Measurements from ENCODE around the gene KBTBD12.
"Not testable (repeated sequence)": the region's sequence is repeated elsewhere in the genome, so short reads cannot be mapped to it uniquely, and the experiment has no call there.

Gene KBTBD12

DNA sequence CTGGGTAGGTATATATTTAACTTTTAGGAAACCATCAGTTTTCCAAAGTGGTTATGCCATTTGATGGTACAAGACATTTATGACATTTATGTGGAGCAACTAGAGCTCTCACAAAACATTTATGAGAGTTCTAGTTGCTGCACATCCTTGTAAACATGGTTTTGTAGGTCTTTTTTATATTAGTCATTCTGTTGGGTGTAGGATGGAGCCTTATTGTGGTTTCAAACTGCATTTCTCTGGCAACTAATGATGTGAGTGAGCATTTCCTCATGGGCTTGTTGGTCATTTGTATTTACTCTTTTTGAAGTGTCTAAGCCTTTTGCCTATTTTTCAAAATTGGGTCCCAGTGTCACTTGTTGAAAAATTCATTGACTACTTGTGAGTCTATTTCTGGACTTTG is 47.0 kb upstream of the KBTBD12 start:
- Histone ChIP-seq H3K36me3 (ENCODE audit: insufficient read depth, low read length) (no peaks in the 10 kb centered on the region), H3K4me1 (ENCODE audit: insufficient read depth, low read length) (no peaks in the 10 kb centered on the region), H3K4me3 (ENCODE audit: low read depth in 1 of 2, low read length in 2 of 2) (no peak overlapping the region), H3K9me3 (ENCODE audit: insufficient read depth, low read length, severe bottlenecking) (no peaks in the 10 kb centered on the region), H3K27me3 (ENCODE audit: insufficient read depth, low read length, poor library complexity) (peaks cover 7% of the 10 kb centered on the region), H3K9ac (ENCODE audit: low read depth, low read length) (no peak overlapping the region), H3K4me2 (ENCODE audit: insufficient read depth, low read length) (no peak overlapping the region), H3K79me2 (ENCODE audit: insufficient read depth, low read length) (no peaks in the 10 kb centered on the region), H2AFZ (ENCODE audit: low read depth, low read length) (no peak overlapping the region), H4K20me1 (ENCODE audit: insufficient read depth, low read length) (no peaks in the 10 kb centered on the region), H3K27ac (ENCODE audit: low read length) (no peak overlapping the region)
- TF ChIP-seq EZH2 (IDR thresholded peaks at IDR 0.05; ENCODE audit: borderline replicate concordance, low read depth, low read length, severe bottlenecking), result no peak
- TF ChIP-seq, protein P1, sequence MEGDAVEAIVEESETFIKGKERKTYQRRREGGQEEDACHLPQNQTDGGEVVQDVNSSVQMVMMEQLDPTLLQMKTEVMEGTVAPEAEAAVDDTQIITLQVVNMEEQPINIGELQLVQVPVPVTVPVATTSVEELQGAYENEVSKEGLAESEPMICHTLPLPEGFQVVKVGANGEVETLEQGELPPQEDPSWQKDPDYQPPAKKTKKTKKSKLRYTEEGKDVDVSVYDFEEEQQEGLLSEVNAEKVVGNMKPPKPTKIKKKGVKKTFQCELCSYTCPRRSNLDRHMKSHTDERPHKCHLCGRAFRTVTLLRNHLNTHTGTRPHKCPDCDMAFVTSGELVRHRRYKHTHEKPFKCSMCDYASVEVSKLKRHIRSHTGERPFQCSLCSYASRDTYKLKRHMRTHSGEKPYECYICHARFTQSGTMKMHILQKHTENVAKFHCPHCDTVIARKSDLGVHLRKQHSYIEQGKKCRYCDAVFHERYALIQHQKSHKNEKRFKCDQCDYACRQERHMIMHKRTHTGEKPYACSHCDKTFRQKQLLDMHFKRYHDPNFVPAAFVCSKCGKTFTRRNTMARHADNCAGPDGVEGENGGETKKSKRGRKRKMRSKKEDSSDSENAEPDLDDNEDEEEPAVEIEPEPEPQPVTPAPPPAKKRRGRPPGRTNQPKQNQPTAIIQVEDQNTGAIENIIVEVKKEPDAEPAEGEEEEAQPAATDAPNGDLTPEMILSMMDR (IDR thresholded peaks at IDR 0.05; ENCODE audit: borderline replicate concordance, extremely low read depth, low read length, poor library complexity, severe bottlenecking), result no peak
- ATAC-seq (ENCODE audit: insufficient read depth, low read depth) (no peak), DNase-seq (no peak)

GRCh38 chr3:127870156-127870555 is 44.9 kb upstream of the KBTBD12 start:
- Histone ChIP-seq H3K36me3 (ENCODE audit: insufficient read depth, low read length) (no peaks in the 10 kb centered on the region), H3K27ac (ENCODE audit: low read length) (no peak overlapping the region), H3K9me3 (ENCODE audit: insufficient read depth, low read length, severe bottlenecking) (no peaks in the 10 kb centered on the region), H3K9ac (ENCODE audit: low read depth, low read length) (no peak overlapping the region), H3K27me3 (ENCODE audit: insufficient read depth, low read length, poor library complexity) (peaks cover 7% of the 10 kb centered on the region), H3K4me1 (ENCODE audit: insufficient read depth, low read length) (no peaks in the 10 kb centered on the region), H4K20me1 (ENCODE audit: insufficient read depth, low read length) (no peaks in the 10 kb centered on the region), H3K79me2 (ENCODE audit: insufficient read depth, low read length) (no peaks in the 10 kb centered on the region), H2AFZ (ENCODE audit: low read depth, low read length) (no peak overlapping the region), H3K4me2 (ENCODE audit: insufficient read depth, low read length) (no peak overlapping the region), H3K4me3 (ENCODE audit: low read depth in 1 of 2, low read length in 2 of 2) (no peak overlapping the region)
- TF ChIP-seq EZH2 (IDR thresholded peaks at IDR 0.05; ENCODE audit: borderline replicate concordance, low read depth, low read length, severe bottlenecking), result no peak
- TF ChIP-seq, protein P1 (IDR thresholded peaks at IDR 0.05; ENCODE audit: borderline replicate concordance, extremely low read depth, low read length, poor library complexity, severe bottlenecking), result no peak
- DNase-seq (no peak), ATAC-seq (ENCODE audit: insufficient read depth, low read depth) (no peak)

- not testable (repeated sequence) for ATAC-seq (ENCODE audit: insufficient read depth, low read depth); H2AFZ ChIP-seq (ENCODE audit: low read depth, low read length); H4K20me1 ChIP-seq (ENCODE audit: insufficient read depth, low read length); H3K4me2 ChIP-seq (ENCODE audit: insufficient read depth, low read length); H3K4me3 ChIP-seq (ENCODE audit: low read depth in 1 of 2, low read length in 2 of 2); H3K9me3 ChIP-seq (ENCODE audit: insufficient read depth, low read length, severe bottlenecking); H3K36me3 ChIP-seq (ENCODE audit: insufficient read depth, low read length); H3K27me3 ChIP-seq (ENCODE audit: insufficient read depth, low read length, poor library complexity); H3K79me2 ChIP-seq (ENCODE audit: insufficient read depth, low read length); H3K9ac ChIP-seq (ENCODE audit: low read depth, low read length); DNase-seq; H3K4me1 ChIP-seq (ENCODE audit: insufficient read depth, low read length); H3K27ac ChIP-seq (ENCODE audit: low read length)
Observed at GRCh38 chr3:127874097-127874496, 40.9 kb upstream of the KBTBD12 start.

GRCh38 chr3:127881586-127881985 is 33.4 kb upstream of the KBTBD12 start:
- no peaks in the 10 kb centered on the region for H3K36me3 ChIP-seq (ENCODE audit: insufficient read depth, low read length)
- H3K4me3 ChIP-seq (ENCODE audit: low read depth in 1 of 2, low read length in 2 of 2), result no peak overlapping the region
- H3K4me1 ChIP-seq (ENCODE audit: insufficient read depth, low read length), result no peaks in the 10 kb centered on the region
- H3K27me3 ChIP-seq (ENCODE audit: insufficient read depth, low read length, poor library complexity), result peaks cover 7% of the 10 kb centered on the region
- ATAC-seq (ENCODE audit: insufficient read depth, low read depth), result no peak
- H2AFZ ChIP-seq (ENCODE audit: low read depth, low read length), result no peak overlapping the region
- H4K20me1 ChIP-seq (ENCODE audit: insufficient read depth, low read length), result no peaks in the 10 kb centered on the region
- no peak overlapping the region for H3K9ac ChIP-seq (ENCODE audit: low read depth, low read length)
- H3K9me3 ChIP-seq (ENCODE audit: insufficient read depth, low read length, severe bottlenecking), result no peaks in the 10 kb centered on the region
- no peak for TF ChIP-seq EZH2 (IDR thresholded peaks at IDR 0.05; ENCODE audit: borderline replicate concordance, low read depth, low read length, severe bottlenecking)
- TF ChIP-seq, protein P1 (IDR thresholded peaks at IDR 0.05; ENCODE audit: borderline replicate concordance, extremely low read depth, low read length, poor library complexity, severe bottlenecking), result no peak
- H3K4me2 ChIP-seq (ENCODE audit: insufficient read depth, low read length), result no peak overlapping the region
- H3K27ac ChIP-seq (ENCODE audit: low read length), result no peak overlapping the region
- H3K79me2 ChIP-seq (ENCODE audit: insufficient read depth, low read length), result no peaks in the 10 kb centered on the region
- DNase-seq, result no peak

All from DND-41 (cell line).